H9 (cell line): ENCODE measurements around the gene APOBEC2. TPM values are rescaled to one million over a fixed set of nuclear protein-coding genes. Genes with fewer than 3 reads are reported as not detected.

Experiments used
- DNase-seq: peaks from one replicate; pipeline ENCODE4 v3.0.0-alpha.2; 2017
- H2AFZ ChIP-seq: one replicate; pipeline ENCODE4 v1.6.1; 2013; ENCODE audit warnings: mild to moderate bottlenecking, low read length, control low read depth, moderate library complexity
- H2AK5ac ChIP-seq: 2 replicates; pipeline ENCODE4 v1.6.1; 2013; ENCODE audit warnings: low read length, control low read depth, mixed read lengths; ENCODE audit not compliant: insufficient read length
- H2BK120ac ChIP-seq: one replicate; pipeline ENCODE4 v1.6.1; 2013; ENCODE audit warnings: low read depth, mild to moderate bottlenecking, low read length, control low read depth, inconsistent platforms; ENCODE audit not compliant: poor library complexity, severe bottlenecking
- H2BK12ac ChIP-seq: 2 replicates; pipeline ENCODE4 v1.6.1; 2013; ENCODE audit warnings: low read length, control low read depth, mixed read lengths, low read depth; ENCODE audit not compliant: insufficient read length
- H2BK15ac ChIP-seq: 2 replicates; pipeline ENCODE4 v1.6.1; 2013; ENCODE audit warnings: low read depth, low read length, control low read depth
- H2BK20ac ChIP-seq: one replicate; pipeline ENCODE4 v1.6.1; 2013; ENCODE audit warnings: low read depth, mild to moderate bottlenecking, low read length, control low read depth, inconsistent platforms; ENCODE audit not compliant: poor library complexity, severe bottlenecking
- H2BK5ac ChIP-seq: 2 replicates; pipeline ENCODE4 v1.6.1; 2013; ENCODE audit warnings: low read length, control low read depth, mixed read lengths; ENCODE audit not compliant: insufficient read length
- H3K14ac ChIP-seq: 2 replicates; pipeline ENCODE4 v1.6.1; 2013; ENCODE audit warnings: low read length, control low read depth; ENCODE audit not compliant: insufficient read depth
- H3K18ac ChIP-seq: 2 replicates; pipeline ENCODE4 v1.6.1; 2013; ENCODE audit warnings: low read depth, mild to moderate bottlenecking, mixed read lengths, low read length, control low read depth; ENCODE audit not compliant: insufficient read length
- H3K23ac ChIP-seq: 2 replicates; pipeline ENCODE4 v1.6.1; 2013; ENCODE audit warnings: low read length, control low read depth, mixed read lengths, low read depth; ENCODE audit not compliant: insufficient read length
- H3K23me2 ChIP-seq: 2 replicates; pipeline ENCODE4 v1.6.1; 2013; ENCODE audit warnings: low read depth, mild to moderate bottlenecking, mixed read lengths, low read length, control low read depth; ENCODE audit not compliant: insufficient read length, poor library complexity, severe bottlenecking
- H3K27ac ChIP-seq: 2 replicates; pipeline ENCODE4 v1.5.1; 2013; ENCODE audit warnings: low read length, control low read depth, mixed read lengths, low read depth; ENCODE audit not compliant: insufficient read length
- H3K27me3 ChIP-seq: 2 replicates; pipeline ENCODE4 v1.6.1; 2013; ENCODE audit warnings: low read length, control low read depth, inconsistent platforms; ENCODE audit not compliant: insufficient read depth
- H3K4ac ChIP-seq: 2 replicates; pipeline ENCODE4 v1.6.1; 2013; ENCODE audit warnings: low read depth, mild to moderate bottlenecking, control low read depth, inconsistent platforms, low read length, moderate library complexity
- H3K4me1 ChIP-seq: 2 replicates; pipeline ENCODE4 v1.6.1; 2013; ENCODE audit warnings: low read length, control low read depth, inconsistent platforms; ENCODE audit not compliant: insufficient read depth
- H3K4me2 ChIP-seq: 2 replicates; pipeline ENCODE4 v1.6.1; 2013; ENCODE audit warnings: low read length, control low read depth, mixed read lengths; ENCODE audit not compliant: insufficient read length, insufficient read depth
- H3K56ac ChIP-seq: 2 replicates; pipeline ENCODE4 v1.6.1; 2013; ENCODE audit warnings: low read depth, mild to moderate bottlenecking, mixed read lengths, low read length, control low read depth; ENCODE audit not compliant: insufficient read length
- H3K79me1 ChIP-seq: 2 replicates; pipeline ENCODE4 v1.6.1; 2013; ENCODE audit warnings: low read depth, mild to moderate bottlenecking, moderate library complexity, low read length, control low read depth, inconsistent platforms; ENCODE audit not compliant: insufficient read depth, poor library complexity, severe bottlenecking
- H3K79me2 ChIP-seq: 2 replicates; pipeline ENCODE4 v1.6.1; 2013; ENCODE audit warnings: low read length, control low read depth, inconsistent platforms; ENCODE audit not compliant: insufficient read depth
- H3K9ac ChIP-seq: 2 replicates; pipeline ENCODE4 v1.6.1; 2013; ENCODE audit warnings: low read length, control low read depth, mixed read lengths; ENCODE audit not compliant: insufficient read length; ENCODE audit errors: extremely low read depth
- H3K9me3 ChIP-seq: one replicate; pipeline ENCODE4 v1.6.1; 2013; ENCODE audit warnings: low read depth, low read length, inconsistent platforms; ENCODE audit not compliant: control insufficient read depth
- H3T11ph ChIP-seq: one replicate; pipeline ENCODE4 v1.6.1; 2013; ENCODE audit warnings: mild to moderate bottlenecking, low read length, control low read depth, inconsistent platforms
- H4K20me1 ChIP-seq: one replicate; pipeline ENCODE4 v1.6.1; 2013; ENCODE audit not compliant: control insufficient read depth, insufficient read length, insufficient read depth
- H4K5ac ChIP-seq: 2 replicates; pipeline ENCODE4 v1.6.1; 2013; ENCODE audit warnings: low read depth, mild to moderate bottlenecking, mixed read lengths, low read length, control low read depth; ENCODE audit not compliant: insufficient read length
- H4K8ac ChIP-seq: replicated peaks from 2 replicates; pipeline ENCODE4 v1.6.1; 2013; ENCODE audit warnings: low read length, control low read depth, mixed read lengths, low read depth; ENCODE audit not compliant: insufficient read length
- H4K91ac ChIP-seq: 2 replicates; pipeline ENCODE4 v1.6.1; 2013; ENCODE audit warnings: low read depth, mild to moderate bottlenecking, moderate library complexity, mixed read lengths, low read length, control low read depth; ENCODE audit not compliant: insufficient read length
- H3K27ac Mint-ChIP-seq, 3 experiments: 2 replicates in 2 of 3; 3 replicates in 1 of 3; pipeline ENCODE4 v1.8.0; 2020 to 2021; ENCODE audit warnings: mixed read lengths in 3 of 3, mild to moderate bottlenecking in 1 of 3, moderate library complexity in 1 of 3
- H3K27me3 Mint-ChIP-seq: 2 replicates; pipeline ENCODE4 v1.8.0; 2021; ENCODE audit warnings: low read depth, mild to moderate bottlenecking, moderate library complexity, mixed read lengths
- H3K36me3 Mint-ChIP-seq, 3 experiments: 2 replicates in 2 of 3; 3 replicates in 1 of 3; pipeline ENCODE4 v1.8.0; 2020 to 2021; ENCODE audit warnings: low read depth in 3 of 3, mixed read lengths in 3 of 3; ENCODE audit not compliant: insufficient read depth in 1 of 3
- H3K4me1 Mint-ChIP-seq, 2 experiments: 2 replicates each; pipeline ENCODE4 v1.8.0; 2020; ENCODE audit warnings: mixed read lengths in 2 of 2
- H3K4me3 Mint-ChIP-seq, 2 experiments: 2 replicates in 1 of 2; 3 replicates in 1 of 2; pipeline ENCODE4 v1.8.0; 2020 to 2021; ENCODE audit warnings: mild to moderate bottlenecking in 2 of 2, mixed read lengths in 2 of 2, moderate library complexity in 1 of 2
- H3K9me3 Mint-ChIP-seq, 2 experiments: 2 replicates in 1 of 2; 3 replicates in 1 of 2; pipeline ENCODE4 v1.8.0; 2020; ENCODE audit warnings: mild to moderate bottlenecking in 2 of 2, mixed read lengths in 2 of 2, moderate library complexity in 1 of 2
- CTCF ChIP-seq: fragments of 200-600 bp; sonication (generic); conservative IDR thresholded peaks from 3 replicates; pipeline ENCODE4 v1.8.0; 2021; ENCODE audit warnings: antibody characterized with exemption, mild to moderate bottlenecking
- WGBS: extraction: QIAGEN DNeasy Blood & Tissue Kit; methylation state at CpG from one replicate; pipeline ENCODE4 v1.1.7; 2013; ENCODE audit warnings: missing lambda C conversion rate, low lambda C conversion rate, mixed read lengths; ENCODE audit not compliant: insufficient read length; ENCODE audit errors: extremely low coverage; 5-methylcytosine and 5-hydroxymethylcytosine counted together
- total RNA-seq: library from RNA; stranded (reverse); gene quantifications from 2 replicates; pipeline ENCODE4 v1.2.1, GENCODE V29; 2021

The APOBEC2 gene
- total RNA-seq, 1 experiment from 2014 or later = not detected

GRCh38 chr6:41075651-41076626 lies 22.9 kb downstream of the APOBEC2 start:
- H3K27me3 Mint-ChIP-seq = no peaks in the 10 kb centered on the region
- no peaks in the 10 kb centered on the region; a peak in 1 of 5 replicates for H3K9me3 Mint-ChIP-seq
- Histone ChIP-seq H3K79me2 (peaks cover 42% of the 10 kb centered on the region), H3K27ac (no peak overlapping the region), H3K4me2 (no peak overlapping the region), H2AK5ac (no peak overlapping the region), H2BK12ac (no peak overlapping the region), H4K91ac (no peak overlapping the region), H3K9me3 (no peaks in the 10 kb centered on the region), H3K4me1 (no peaks in the 10 kb centered on the region), H3K18ac (no peak overlapping the region), H3K79me1 (peaks cover 7% of the 10 kb centered on the region), H3K23ac (no peak overlapping the region), H2BK20ac (no peak overlapping the region), H4K20me1 (peaks cover 2% of the 10 kb centered on the region), H2BK5ac (no peak overlapping the region), H3K27me3 (no peaks in the 10 kb centered on the region), H2BK15ac (no peak overlapping the region), H2AFZ (no peak overlapping the region), H3K14ac (no peak overlapping the region), H4K5ac (no peak overlapping the region), H2BK120ac (no peak overlapping the region), H3K4ac (no peak overlapping the region), H3K23me2 (peaks cover 9% of the 10 kb centered on the region), H3K56ac (no peak overlapping the region), H3K9ac (no peak overlapping the region), H4K8ac (no peak overlapping the region), H3T11ph (no peak overlapping the region)
- peak overlapping the region; percentile 91 to 92 for H3K4me3 Mint-ChIP-seq
- H3K4me1 Mint-ChIP-seq = peaks cover 30 to 33% of the 10 kb centered on the region in 2 experiments
- no peak for DNase-seq
- no peak for TF ChIP-seq CTCF
- H3K36me3 Mint-ChIP-seq = peaks cover 15 to 37% (median 30%) of the 10 kb centered on the region in 3 experiments; a peak in 6 of 7 replicates
- H3K27ac Mint-ChIP-seq = peak overlapping the region; percentile 0 to 78 (median 42); a peak in 2 of 7 replicates
- no CpG with 5 or more reads among the region's 4 CpGs for WGBS
